NCI-H128 (cell line): ENCODE measurements around the gene RIOK1.
"Not testable (repeated sequence)": the region's sequence is repeated elsewhere in the genome, so short reads cannot be mapped to it uniquely, and the experiment has no call there.

Source experiments
- DNase-seq: peaks from one replicate; lab custom pipeline; 2025; ENCODE audit not compliant: unreplicated experiment; lab: John Stamatoyannopoulos, UW

Gene RIOK1

GRCh38 chr6:7439228-7439627, 49.6 kb downstream of the RIOK1 start:
- no peak for DNase-seq

GRCh38 chr6:7440476-7440875, 50.9 kb downstream of the RIOK1 start:
- no peak for DNase-seq

GRCh38 chr6:7441048-7441775, 51.6 kb downstream of the RIOK1 start:
- DNase-seq: no peak

GRCh38 chr6:7442467-7442866, 52.9 kb downstream of the RIOK1 start:
- DNase-seq: no peak

- no peak for DNase-seq
Measured at GRCh38 chr6:7445101-7445500, 55.5 kb downstream of the RIOK1 start.

- DNase-seq: no peak
Measured at GRCh38 chr6:7445885-7446461, 56.4 kb downstream of the RIOK1 start.

GRCh38 chr6:7446619-7447325, 57.2 kb downstream of the RIOK1 start:
- DNase-seq: no peak

- DNase-seq: no peak
Measured at GRCh38 chr6:7448232-7448631, 58.6 kb downstream of the RIOK1 start.

GRCh38 chr6:7449018-7449417, 59.4 kb downstream of the RIOK1 start:
- DNase-seq: no peak

GRCh38 chr6:7451326-7451725, 61.7 kb downstream of the RIOK1 start:
- no peak for DNase-seq

- no peak for DNase-seq
Measured at GRCh38 chr6:7452898-7453297, 63.3 kb downstream of the RIOK1 start.

- DNase-seq: no peak
Measured at GRCh38 chr6:7454696-7455358, 65.2 kb downstream of the RIOK1 start.

- DNase-seq: not testable (repeated sequence)
Measured at GRCh38 chr6:7456302-7456701, 66.7 kb downstream of the RIOK1 start.

GRCh38 chr6:7461416-7461815, 71.8 kb downstream of the RIOK1 start:
- DNase-seq: no peak

- no peak for DNase-seq
Measured at GRCh38 chr6:7463785-7464184, 74.2 kb downstream of the RIOK1 start.

- no peak for DNase-seq
Measured at GRCh38 chr6:7467007-7467897, 77.6 kb downstream of the RIOK1 start.
